ENCODE data around the gene CROCC2.

CROCC2 gene

GRCh38 chr2:240898108-240898730, 7.9 kb upstream of the CROCC2 start:
- no peak for TF ChIP-seq CTCF (IDR thresholded peaks at IDR 0.05; ENCODE audit: control insufficient read depth, extremely low read depth, insufficient read depth)
- peak; percentile 30 for DNase-seq (ENCODE audit: low read depth)
- no peak overlapping the region for H3K4me3 ChIP-seq (ENCODE audit: low read depth, low read length)

GRCh38 chr2:240898731-240899467, 7.2 kb upstream of the CROCC2 start:
- no peak for TF ChIP-seq CTCF (IDR thresholded peaks at IDR 0.05; ENCODE audit: control insufficient read depth, extremely low read depth, insufficient read depth)
- no peak for DNase-seq (ENCODE audit: low read depth)
- H3K4me3 ChIP-seq (ENCODE audit: low read depth, low read length), result no peak overlapping the region

DNA sequence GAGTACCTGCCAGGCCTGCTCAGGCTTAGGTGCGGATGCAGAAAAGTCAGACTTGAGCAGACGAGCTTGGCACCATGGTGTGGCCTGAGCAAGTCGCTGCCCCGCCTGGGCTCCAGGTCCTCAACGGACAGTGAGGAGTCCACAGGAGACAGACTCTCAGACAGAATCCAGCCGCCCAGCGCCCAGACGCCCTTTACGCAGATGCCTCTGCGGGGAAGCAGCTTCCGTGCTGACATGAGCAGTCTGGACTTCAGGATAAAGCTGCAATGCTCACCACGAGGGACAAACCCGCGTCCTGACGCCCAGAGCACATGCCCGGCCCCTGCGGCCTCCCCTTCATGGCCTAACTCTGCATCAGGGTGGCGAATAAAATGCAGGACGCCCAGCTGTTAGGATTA, 6.7 kb upstream of the CROCC2 start:
- no peak overlapping the region for H3K4me3 ChIP-seq (ENCODE audit: low read depth, low read length)
- no peak for DNase-seq (ENCODE audit: low read depth)
- no peak for TF ChIP-seq CTCF (IDR thresholded peaks at IDR 0.05; ENCODE audit: control insufficient read depth, extremely low read depth, insufficient read depth)

GRCh38 chr2:240900141-240900860, 5.8 kb upstream of the CROCC2 start:
- no peak overlapping the region for H3K4me3 ChIP-seq (ENCODE audit: low read depth, low read length)
- DNase-seq (ENCODE audit: low read depth), result no peak
- TF ChIP-seq CTCF (IDR thresholded peaks at IDR 0.05; ENCODE audit: control insufficient read depth, extremely low read depth, insufficient read depth), result no peak

DNA sequence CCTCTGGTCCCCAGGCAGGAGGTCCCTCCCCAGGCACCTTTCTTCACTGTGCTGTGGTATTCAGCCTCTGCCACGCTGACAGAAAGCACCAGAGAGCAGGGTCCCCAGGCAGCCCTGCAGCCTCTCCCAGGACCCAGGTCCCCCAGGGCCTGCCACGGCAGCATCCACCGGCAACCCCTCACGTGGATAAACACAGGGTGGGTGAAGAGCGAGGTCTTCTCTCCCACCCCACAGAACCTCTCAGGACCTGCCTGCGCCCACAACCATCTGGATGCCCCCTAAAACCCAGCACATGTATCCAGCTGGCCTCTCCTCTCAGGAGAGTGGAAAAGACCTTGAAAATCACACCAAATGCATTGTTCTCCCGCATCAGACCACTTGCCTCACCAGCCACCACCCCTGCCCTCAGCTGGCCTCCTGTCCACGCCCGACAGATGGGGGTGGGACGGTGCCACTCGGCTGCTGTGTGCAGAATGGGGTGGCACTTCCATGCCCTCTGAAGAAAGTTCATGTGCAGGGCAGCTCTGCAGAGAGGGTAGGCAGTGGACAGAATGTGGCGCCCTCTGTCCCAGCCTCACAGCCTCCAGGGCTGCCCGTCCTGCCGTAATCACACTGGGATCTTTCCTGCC, 4.0 kb upstream of the CROCC2 start:
- H3K4me3 ChIP-seq (ENCODE audit: low read depth, low read length), result no peak overlapping the region
- no peak for DNase-seq (ENCODE audit: low read depth)
- TF ChIP-seq CTCF (IDR thresholded peaks at IDR 0.05; ENCODE audit: control insufficient read depth, extremely low read depth, insufficient read depth), result no peak

- no peak overlapping the region for H3K4me3 ChIP-seq (ENCODE audit: low read depth, low read length)
- TF ChIP-seq CTCF (IDR thresholded peaks at IDR 0.05; ENCODE audit: control insufficient read depth, extremely low read depth, insufficient read depth), result no peak
- DNase-seq (ENCODE audit: low read depth), result no peak
Observed at GRCh38 chr2:240902615-240903041, 3.5 kb upstream of the CROCC2 start.

All from LNCaP clone FGC (cell line).